ENCODE measurements around the gene RUNX1. TPM values are rescaled to one million over a fixed set of nuclear protein-coding genes. Genes with fewer than 3 reads are reported as not detected.

Gene RUNX1
- total and polyA plus RNA-seq, 2 of the 13 experiments (the other 11 are each of a cell fraction or from before 2014, with no cell fraction given): 5.4 to 6.4 TPM

GRCh38 chr21:34859976-34860653 is 189.0 kb downstream of the RUNX1 start:
- POLR2A ChIA-PET: no interaction called here
- no TSS peak for BruUV-seq (replicated peaks)
- intact Hi-C loops (cut with micrococcal nuclease; ENCODE audit: unreplicated experiment) (no loop called here), in situ Hi-C loops (cut with HindIII; ENCODE audit: extremely low pct_ligation_motif_present, low pct_unique_long_range_greater_than_20kb) (no loop called here)
- Histone ChIP-seq H3K4me1 (ENCODE audit: insufficient read depth, low read length) (peaks cover 5% of the 10 kb centered on the region), H3K27ac (ENCODE audit: extremely low read length, insufficient read depth, low read length) (no peak overlapping the region), H3K27me3 (ENCODE audit: control insufficient read depth in 1 of 2, insufficient read depth in 2 of 2, low read length in 2 of 2) (no peaks in the 10 kb centered on the region), H3K9ac (ENCODE audit: insufficient read depth, low read depth, low read length) (no peak overlapping the region), H3K9me3 (ENCODE audit: low read length) (no peaks in the 10 kb centered on the region), H4K20me1 (ENCODE audit: insufficient read depth, low read length) (peaks cover 11% of the 10 kb centered on the region), H2AFZ (ENCODE audit: low read length) (no peak overlapping the region), H3K36me3 (replicated peaks in 1 of 2; ENCODE audit: control insufficient read depth in 1 of 2, insufficient read depth in 2 of 2, low read length in 2 of 2) (peaks cover 27 to 70% of the 10 kb centered on the region in 2 experiments), H3K4me3 (replicated peaks in 1 of 3; ENCODE audit: insufficient read depth in 1 of 3, low read depth in 2 of 3, low read length in 3 of 3) (no peak overlapping the region), H3K79me2 (ENCODE audit: insufficient read depth, low read length) (peaks cover 2% of the 10 kb centered on the region), H3K4me2 (ENCODE audit: low read depth, low read length) (no peak overlapping the region)
- CTCF ChIA-PET (ENCODE audit: low intra/inter-chr PET ratio, low total read pairs): no interaction called here
- no peak for ATAC-seq
- DNase-seq (ENCODE audit: low spot score): no peak
- TF ChIP-seq CREB1 (IDR thresholded peaks at IDR 0.05): 0 out of 2 replicates have a peak, but pooled peaks have one; percentile 16
- TF ChIP-seq CREB1 (CRISPR knock-in tag; IDR thresholded peaks at IDR 0.05): no peak
- no peak for TF ChIP-seq ELK4 (CRISPR knock-in tag; IDR thresholded peaks at IDR 0.05; ENCODE audit: borderline replicate concordance)
- WGBS (ENCODE audit: low lambda C conversion rate): 83% methylated on average over 5 of the region's 5 CpGs
- FAIRE-seq: no peak

GRCh38 chr21:34858559-34858958 is 190.5 kb downstream of the RUNX1 start:
- no peak for DNase-seq (ENCODE audit: low spot score)
- FAIRE-seq: no peak
- ATAC-seq: no peak
- H3K36me3 ChIP-seq (replicated peaks in 1 of 2; ENCODE audit: control insufficient read depth in 1 of 2, insufficient read depth in 2 of 2, low read length in 2 of 2): peaks cover 29 to 71% of the 10 kb centered on the region in 2 experiments
- no peaks in the 10 kb centered on the region for H3K9me3 ChIP-seq (ENCODE audit: low read length)
- no peak overlapping the region for H3K9ac ChIP-seq (ENCODE audit: insufficient read depth, low read depth, low read length)
- ChIA-PET POLR2A (interaction anchor here (0.6 to 1.3 kb wide), 2 partner anchors 30 to 182 kb away, joined by 3 to 4 read pairs; no protein-coding TSS in a partner anchor), CTCF (ENCODE audit: low intra/inter-chr PET ratio, low total read pairs) (no interaction called here)
- H2AFZ ChIP-seq (ENCODE audit: low read length): no peak overlapping the region
- H3K79me2 ChIP-seq (ENCODE audit: insufficient read depth, low read length): peaks cover 2% of the 10 kb centered on the region
- 100% methylated on average over 3 of the region's 3 CpGs for WGBS (ENCODE audit: low lambda C conversion rate)
- in situ Hi-C loops (cut with HindIII; ENCODE audit: extremely low pct_ligation_motif_present, low pct_unique_long_range_greater_than_20kb): no loop called here
- no peak overlapping the region for H3K4me2 ChIP-seq (ENCODE audit: low read depth, low read length)
- no peaks in the 10 kb centered on the region for H3K4me1 ChIP-seq (ENCODE audit: insufficient read depth, low read length)
- no peak overlapping the region for H3K27ac ChIP-seq (ENCODE audit: extremely low read length, insufficient read depth, low read length)
- H3K27me3 ChIP-seq (ENCODE audit: control insufficient read depth in 1 of 2, insufficient read depth in 2 of 2, low read length in 2 of 2): no peaks in the 10 kb centered on the region
- H3K4me3 ChIP-seq (replicated peaks in 1 of 3; ENCODE audit: insufficient read depth in 1 of 3, low read depth in 2 of 3, low read length in 3 of 3): no peak overlapping the region
- no peaks in the 10 kb centered on the region for H4K20me1 ChIP-seq (ENCODE audit: insufficient read depth, low read length)
- intact Hi-C loops (cut with micrococcal nuclease; ENCODE audit: unreplicated experiment): no loop called here
- BruUV-seq (replicated peaks): no TSS peak
- TF ChIP-seq TAF15 (IDR thresholded peaks at IDR 0.05; ENCODE audit: low read depth, low read length, poor library complexity, severe bottlenecking) (no peak), ZNF780A (CRISPR knock-in tag; IDR thresholded peaks at IDR 0.05) (no peak), CAMTA2 (CRISPR knock-in tag; IDR thresholded peaks at IDR 0.05; ENCODE audit: borderline replicate concordance) (no peak), ASH2L (IDR thresholded peaks at IDR 0.05; ENCODE audit: insufficient read length, low read depth, low read length) (no peak), ZNF773 (CRISPR knock-in tag; IDR thresholded peaks at IDR 0.05; ENCODE audit: borderline replicate concordance) (no peak), ZBTB25 (CRISPR knock-in tag; IDR thresholded peaks at IDR 0.05) (no peak), YEATS4 (CRISPR knock-in tag; IDR thresholded peaks at IDR 0.05; ENCODE audit: borderline replicate concordance) (no peak)

Data from HepG2 (cell line).